ENCODE measurements around the gene BACE1.
"Not testable (repeated sequence)": the region's sequence is repeated elsewhere in the genome, so short reads cannot be mapped to it uniquely, and the experiment has no call there.

Gene BACE1

GRCh38 chr11:117284053-117284452 lies 32.0 kb downstream of the BACE1 start:
- DNase-seq (ENCODE audit: low spot score), result no peak
- TF ChIP-seq, protein P1, sequence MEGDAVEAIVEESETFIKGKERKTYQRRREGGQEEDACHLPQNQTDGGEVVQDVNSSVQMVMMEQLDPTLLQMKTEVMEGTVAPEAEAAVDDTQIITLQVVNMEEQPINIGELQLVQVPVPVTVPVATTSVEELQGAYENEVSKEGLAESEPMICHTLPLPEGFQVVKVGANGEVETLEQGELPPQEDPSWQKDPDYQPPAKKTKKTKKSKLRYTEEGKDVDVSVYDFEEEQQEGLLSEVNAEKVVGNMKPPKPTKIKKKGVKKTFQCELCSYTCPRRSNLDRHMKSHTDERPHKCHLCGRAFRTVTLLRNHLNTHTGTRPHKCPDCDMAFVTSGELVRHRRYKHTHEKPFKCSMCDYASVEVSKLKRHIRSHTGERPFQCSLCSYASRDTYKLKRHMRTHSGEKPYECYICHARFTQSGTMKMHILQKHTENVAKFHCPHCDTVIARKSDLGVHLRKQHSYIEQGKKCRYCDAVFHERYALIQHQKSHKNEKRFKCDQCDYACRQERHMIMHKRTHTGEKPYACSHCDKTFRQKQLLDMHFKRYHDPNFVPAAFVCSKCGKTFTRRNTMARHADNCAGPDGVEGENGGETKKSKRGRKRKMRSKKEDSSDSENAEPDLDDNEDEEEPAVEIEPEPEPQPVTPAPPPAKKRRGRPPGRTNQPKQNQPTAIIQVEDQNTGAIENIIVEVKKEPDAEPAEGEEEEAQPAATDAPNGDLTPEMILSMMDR (IDR thresholded peaks at IDR 0.05; ENCODE audit: extremely low read depth, missing control alignments), result no peak

GRCh38 chr11:117282956-117283355 lies 33.1 kb downstream of the BACE1 start:
- TF ChIP-seq, protein P1 (IDR thresholded peaks at IDR 0.05; ENCODE audit: extremely low read depth, missing control alignments), result no peak
- DNase-seq (ENCODE audit: low spot score), result no peak

DNA sequence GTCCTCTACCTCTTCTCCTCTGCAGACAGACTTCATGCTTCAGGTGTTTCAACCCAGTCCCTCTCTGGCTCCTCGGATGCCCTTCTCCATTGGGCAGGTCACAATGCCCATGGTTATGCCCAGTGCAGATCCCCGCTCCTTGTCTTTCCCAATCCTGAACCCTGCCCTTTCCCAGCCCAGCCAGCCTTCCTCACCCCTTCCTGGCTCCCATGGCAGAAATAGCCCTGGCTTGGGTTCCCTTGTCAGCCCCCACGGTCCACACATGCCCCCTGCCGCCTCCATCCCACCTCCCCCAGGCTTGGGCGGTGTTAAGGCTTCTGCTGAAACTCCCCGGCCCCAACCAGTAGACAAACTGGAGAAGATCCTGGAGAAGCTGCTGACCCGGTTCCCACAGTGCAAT lies 34.2 kb downstream of the BACE1 start:
- DNase-seq (ENCODE audit: low spot score), result no peak
- TF ChIP-seq, protein P1 (IDR thresholded peaks at IDR 0.05; ENCODE audit: extremely low read depth, missing control alignments), result no peak

DNA sequence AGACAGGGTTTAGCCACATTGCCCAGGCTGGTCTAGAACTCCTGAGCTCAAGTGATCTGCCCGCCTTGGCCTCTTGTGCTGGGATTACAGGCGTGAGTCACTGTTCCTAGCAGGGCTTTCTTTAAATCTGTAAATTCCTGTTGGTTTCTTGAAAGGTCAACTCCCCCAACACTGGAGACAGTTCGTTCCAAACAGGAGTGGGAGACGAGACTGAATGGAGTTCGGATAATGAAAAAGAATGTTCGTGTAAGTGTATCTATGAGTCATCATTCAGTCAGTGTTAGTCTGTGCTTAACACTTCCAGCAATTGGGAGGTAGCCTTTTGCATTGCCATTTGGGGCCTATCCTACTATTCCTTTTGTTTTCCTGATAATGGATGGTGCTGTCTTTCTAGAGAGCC lies 34.9 kb downstream of the BACE1 start:
- DNase-seq (ENCODE audit: low spot score), result no peak

DNA sequence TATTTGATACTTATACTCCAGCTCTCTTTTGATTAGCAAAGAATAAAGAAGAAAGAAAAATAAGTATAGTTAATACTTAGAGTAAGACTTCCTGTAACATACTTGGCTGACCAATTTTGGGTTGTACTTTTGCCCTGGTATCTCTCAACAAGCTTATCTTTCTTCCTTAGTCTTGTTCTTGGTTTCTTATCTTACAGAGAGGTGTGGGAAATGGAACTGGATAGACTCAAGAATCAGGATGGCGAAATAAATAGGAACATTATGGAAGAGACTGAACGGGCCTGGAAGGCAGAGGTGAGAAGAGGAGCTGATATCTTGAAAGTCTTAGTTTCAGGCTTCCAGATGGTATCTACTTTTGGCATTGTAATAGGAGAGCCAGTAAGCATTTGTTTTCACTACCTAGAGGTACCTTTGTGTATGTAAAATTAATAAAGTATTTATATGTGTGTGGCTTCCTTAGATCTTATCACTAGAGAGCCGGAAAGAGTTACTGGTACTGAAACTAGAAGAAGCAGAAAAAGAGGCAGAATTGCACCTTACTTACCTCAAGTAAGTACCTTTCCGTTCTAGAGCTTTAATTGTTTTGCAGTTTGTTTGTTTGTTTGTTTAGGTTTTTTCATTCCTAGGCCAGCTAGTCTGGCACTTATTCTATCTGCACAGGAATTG lies 36.2 kb downstream of the BACE1 start:
- TF ChIP-seq, protein P1 (IDR thresholded peaks at IDR 0.05; ENCODE audit: extremely low read depth, missing control alignments), result no peak
- no peak for DNase-seq (ENCODE audit: low spot score)

More for the DNA sequence above, 34.9 kb downstream of the BACE1 start:
- TF ChIP-seq, protein P1 (IDR thresholded peaks at IDR 0.05; ENCODE audit: extremely low read depth, missing control alignments), result no peak

- TF ChIP-seq, protein P1 (IDR thresholded peaks at IDR 0.05; ENCODE audit: extremely low read depth, missing control alignments), result no peak
- DNase-seq (ENCODE audit: low spot score), result no peak
These were observed 37.7 kb downstream of the BACE1 start for GRCh38 chr11:117278347-117278746.

DNA sequence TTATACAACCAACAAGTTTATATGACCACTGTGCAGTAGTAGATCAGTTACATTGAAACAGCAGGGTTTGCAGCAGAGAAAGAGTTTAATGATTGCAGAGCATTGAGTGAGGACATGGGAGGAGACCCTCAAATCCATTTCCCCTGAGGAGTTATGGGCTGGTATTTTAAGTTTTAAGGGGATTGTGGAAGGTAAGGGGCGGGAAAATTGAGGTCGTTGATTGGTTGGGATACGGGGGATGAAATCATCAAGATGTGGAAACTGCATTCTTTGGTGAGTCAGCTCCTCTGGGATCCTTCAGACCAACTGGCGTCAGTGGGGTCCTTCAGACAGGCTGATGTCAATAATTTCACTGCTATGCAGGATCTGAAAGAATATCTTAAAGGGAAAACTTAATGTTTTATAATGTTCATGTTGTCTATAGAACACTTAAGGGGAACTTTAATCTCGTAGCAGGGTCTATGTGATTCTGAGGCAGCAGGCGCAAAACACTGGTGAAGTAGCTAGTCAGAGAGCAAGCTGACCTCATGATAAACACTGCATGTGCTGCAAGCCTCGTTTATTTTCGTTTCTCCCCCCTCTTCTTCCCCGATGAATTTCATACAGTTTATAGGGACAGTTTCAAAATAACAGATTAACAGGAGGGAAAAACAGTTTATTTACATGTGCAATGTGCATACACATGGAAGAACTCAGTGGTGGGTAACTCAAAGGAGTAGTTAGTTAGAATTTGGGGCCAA lies 42.3 kb downstream of the BACE1 start:
- TF ChIP-seq, protein P1 (IDR thresholded peaks at IDR 0.05; ENCODE audit: extremely low read depth, missing control alignments), result no peak
- DNase-seq (ENCODE audit: low spot score), result no peak

GRCh38 chr11:117272175-117272574 lies 43.9 kb downstream of the BACE1 start:
- not testable (repeated sequence) for DNase-seq (ENCODE audit: low spot score)
